ENCODE results near the gene RARS2. TPM values are rescaled to one million over a fixed set of nuclear protein-coding genes. Genes with fewer than 3 reads are reported as not detected.
"Not testable (repeated sequence)": the region's sequence is repeated elsewhere in the genome, so short reads cannot be mapped to it uniquely, and the experiment has no call there.

RARS2 gene
- total and polyA plus RNA-seq, 2 donors (not counting 3 experiments of a cell fraction or from before 2014, with no cell fraction given): 7.4 to 33.7 TPM

DNA sequence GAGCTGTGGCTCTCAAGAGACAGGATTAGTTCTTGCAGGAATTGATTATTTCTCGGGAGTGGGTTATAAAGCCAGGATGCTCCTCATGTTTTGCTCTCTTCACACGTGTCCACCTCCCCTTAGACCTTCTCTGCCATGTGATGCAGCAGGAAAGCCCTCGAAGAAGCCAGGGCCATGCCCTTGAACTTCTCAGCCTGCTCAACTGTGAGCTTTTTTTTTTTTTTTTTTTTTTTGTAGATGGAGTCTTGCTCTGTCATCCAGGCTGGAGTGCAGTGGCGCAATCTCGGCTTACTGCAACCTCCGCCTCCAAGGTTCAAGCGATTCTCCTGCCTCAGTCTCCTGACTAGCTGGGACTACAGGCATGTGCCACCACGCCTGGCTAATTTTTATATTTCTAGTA lies 100.5 kb downstream of the RARS2 start:
- H4K20me1 ChIP-seq (replicated peaks; ENCODE audit: control insufficient read depth, extremely low read depth, insufficient read depth, low read length); H3K9ac ChIP-seq (replicated peaks; ENCODE audit: extremely low read depth, insufficient read depth, low read length); H3K36me3 ChIP-seq (ENCODE audit: control insufficient read depth in 2 of 2, extremely low read depth in 1 of 2, insufficient read depth in 2 of 2, low read length in 2 of 2); BruUV-seq (replicated peaks); H2AFZ ChIP-seq (ENCODE audit: low read depth, low read length); H3K27ac ChIP-seq (ENCODE audit: insufficient read depth, low read depth, low read length); H3K4me2 ChIP-seq (ENCODE audit: insufficient read depth, low read length); dilution Hi-C loops (cut with MboI; ENCODE audit: extremely low pct_ligation_motif_present, low sequenced_read_pairs); H3K79me2 ChIP-seq (ENCODE audit: control insufficient read depth, insufficient read depth, low read length); DNase-seq (ENCODE audit: low read depth, low spot score); H3K9me3 ChIP-seq (replicated peaks; ENCODE audit: control insufficient read depth, insufficient read depth, low read length); FAIRE-seq; H3K4me3 ChIP-seq (replicated peaks in 1 of 3; ENCODE audit: insufficient read depth in 1 of 3, low read depth in 1 of 3, low read length in 3 of 3); H3K9me1 ChIP-seq (replicated peaks; ENCODE audit: control insufficient read depth, extremely low read depth, insufficient read depth, low read length); H3K27me3 ChIP-seq (ENCODE audit: control insufficient read depth in 2 of 2, insufficient read depth in 2 of 2, low read length in 2 of 2); POLR2A ChIA-PET: not testable (repeated sequence)
- H3K4me1 ChIP-seq (ENCODE audit: control insufficient read depth, extremely low read depth, insufficient read depth, low read length): peaks cover 14% of the 10 kb centered on the region
- intact Hi-C loops (cut with micrococcal nuclease): loop anchor here (5.0 kb wide), 1 partner anchor 43 kb away; no protein-coding TSS in a partner anchor
- CTCF ChIA-PET: interaction anchor here (0.7 to 1.2 kb wide), 2 partner anchors 14 to 37 kb away, joined by 3 read pairs; no protein-coding TSS in a partner anchor

DNA sequence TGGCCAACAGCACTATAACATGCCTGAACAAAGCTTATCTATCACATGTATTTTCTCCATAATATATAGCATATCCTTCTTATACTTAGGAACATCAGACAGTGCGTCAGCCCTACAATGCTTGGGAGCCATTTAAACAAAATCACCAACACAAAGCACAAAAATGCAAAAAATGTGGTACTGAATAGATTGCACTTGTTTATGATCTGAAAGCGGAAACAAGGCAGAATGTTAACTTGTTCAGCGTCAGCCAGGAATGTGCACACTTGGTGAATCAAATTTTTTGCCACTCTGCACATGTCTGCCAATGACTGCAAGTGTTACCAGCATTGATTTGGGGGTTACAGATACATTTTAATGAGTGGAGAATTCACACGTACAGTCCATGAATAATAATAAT lies 102.2 kb downstream of the RARS2 start:
- Histone ChIP-seq H3K4me2 (ENCODE audit: insufficient read depth, low read length) (peak overlapping the region; percentile 52), H3K4me1 (ENCODE audit: control insufficient read depth, extremely low read depth, insufficient read depth, low read length) (peaks cover 14% of the 10 kb centered on the region), H3K27me3 (ENCODE audit: control insufficient read depth in 2 of 2, insufficient read depth in 2 of 2, low read length in 2 of 2) (no peaks in the 10 kb centered on the region), H2AFZ (ENCODE audit: low read depth, low read length) (no peak overlapping the region), H3K79me2 (ENCODE audit: control insufficient read depth, insufficient read depth, low read length) (no peaks in the 10 kb centered on the region), H4K20me1 (replicated peaks; ENCODE audit: control insufficient read depth, extremely low read depth, insufficient read depth, low read length) (no peaks in the 10 kb centered on the region), H3K9me1 (replicated peaks; ENCODE audit: control insufficient read depth, extremely low read depth, insufficient read depth, low read length) (no peaks in the 10 kb centered on the region), H3K9me3 (replicated peaks; ENCODE audit: control insufficient read depth, insufficient read depth, low read length) (no peaks in the 10 kb centered on the region), H3K36me3 (ENCODE audit: control insufficient read depth in 2 of 2, extremely low read depth in 1 of 2, insufficient read depth in 2 of 2, low read length in 2 of 2) (no peaks in the 10 kb centered on the region), H3K27ac (ENCODE audit: insufficient read depth, low read depth, low read length) (peak overlapping the region; percentile 74), H3K9ac (replicated peaks; ENCODE audit: extremely low read depth, insufficient read depth, low read length) (peak overlapping the region; percentile 34), H3K4me3 (replicated peaks in 1 of 3; ENCODE audit: insufficient read depth in 1 of 3, low read depth in 1 of 3, low read length in 3 of 3) (no peak overlapping the region)
- DNase-seq (ENCODE audit: low read depth, low spot score) (peak; percentile 77), FAIRE-seq (peak; percentile 89)
- CTCF ChIA-PET: no interaction called here
- TF ChIP-seq GATA2 (IDR thresholded peaks at IDR 0.05; ENCODE audit: insufficient read depth, insufficient read length, low read depth, low read length) (no peak), JUN (IDR thresholded peaks at IDR 0.05; ENCODE audit: borderline replicate concordance, insufficient read depth, insufficient read length, low read depth) (peak; percentile 18)
- BruUV-seq (replicated peaks): no TSS peak
- dilution Hi-C loops (cut with MboI; ENCODE audit: extremely low pct_ligation_motif_present, low sequenced_read_pairs) (no loop called here), intact Hi-C loops (cut with micrococcal nuclease) (loop anchor here (5.0 kb wide), 1 partner anchor 45 kb away; no protein-coding TSS in a partner anchor)
- POLR2A ChIA-PET: no interaction called here
